ENCODE data around the gene HYAL3.
"Not testable (repeated sequence)": the region's sequence is repeated elsewhere in the genome, so short reads cannot be mapped to it uniquely, and the experiment has no call there.

HYAL3 gene

GRCh38 chr3:50255251-50255615 is 44.0 kb downstream of the HYAL3 start:
- Histone ChIP-seq H3K9ac (ENCODE audit: low read depth, low read length) (no peak overlapping the region), H3K9me3 (ENCODE audit: insufficient read depth, low read depth, low read length) (no peaks in the 10 kb centered on the region), H3K27ac (ENCODE audit: low read length) (no peak overlapping the region), H3K27me3 (ENCODE audit: insufficient read depth, low read length) (no peaks in the 10 kb centered on the region), H3K36me3 (ENCODE audit: insufficient read depth, low read depth, low read length) (peaks cover 57% of the 10 kb centered on the region), H3K4me1 (ENCODE audit: insufficient read depth, low read length) (peaks cover 6% of the 10 kb centered on the region), H3K4me3 (ENCODE audit: low read length) (no peak overlapping the region)

GRCh38 chr3:50254577-50255250 is 44.5 kb downstream of the HYAL3 start:
- Histone ChIP-seq H3K4me1 (ENCODE audit: insufficient read depth, low read length) (peaks cover 6% of the 10 kb centered on the region), H3K27ac (ENCODE audit: low read length) (no peak overlapping the region), H3K9ac (ENCODE audit: low read depth, low read length) (no peak overlapping the region), H3K9me3 (ENCODE audit: insufficient read depth, low read depth, low read length) (no peaks in the 10 kb centered on the region), H3K4me3 (ENCODE audit: low read length) (no peak overlapping the region), H3K36me3 (ENCODE audit: insufficient read depth, low read depth, low read length) (peaks cover 57% of the 10 kb centered on the region), H3K27me3 (ENCODE audit: insufficient read depth, low read length) (no peaks in the 10 kb centered on the region)

GRCh38 chr3:50251220-50251619 is 48.0 kb downstream of the HYAL3 start:
- H3K4me1 ChIP-seq (ENCODE audit: insufficient read depth, low read length) = peaks cover 16% of the 10 kb centered on the region
- H3K4me3 ChIP-seq (ENCODE audit: low read length) = no peak overlapping the region
- no peaks in the 10 kb centered on the region for H3K9me3 ChIP-seq (ENCODE audit: insufficient read depth, low read depth, low read length)
- H3K36me3 ChIP-seq (ENCODE audit: insufficient read depth, low read depth, low read length) = peaks cover 36% of the 10 kb centered on the region
- H3K27ac ChIP-seq (ENCODE audit: low read length) = no peak overlapping the region
- H3K9ac ChIP-seq (ENCODE audit: low read depth, low read length) = no peak overlapping the region
- no peaks in the 10 kb centered on the region for H3K27me3 ChIP-seq (ENCODE audit: insufficient read depth, low read length)

GRCh38 chr3:50250514-50250913 is 48.7 kb downstream of the HYAL3 start:
- Histone ChIP-seq H3K4me1 (ENCODE audit: insufficient read depth, low read length) (peaks cover 20% of the 10 kb centered on the region), H3K27ac (ENCODE audit: low read length) (no peak overlapping the region)

GRCh38 chr3:50249457-50249856 is 49.7 kb downstream of the HYAL3 start:
- no peak overlapping the region for H3K27ac ChIP-seq (ENCODE audit: low read length)
- no peaks in the 10 kb centered on the region for H3K27me3 ChIP-seq (ENCODE audit: insufficient read depth, low read length)
- peaks cover 30% of the 10 kb centered on the region for H3K36me3 ChIP-seq (ENCODE audit: insufficient read depth, low read depth, low read length)
- H3K9me3 ChIP-seq (ENCODE audit: insufficient read depth, low read depth, low read length) = no peaks in the 10 kb centered on the region
- H3K4me1 ChIP-seq (ENCODE audit: insufficient read depth, low read length) = peaks cover 20% of the 10 kb centered on the region
- H3K4me3 ChIP-seq (ENCODE audit: low read length) = no peak overlapping the region
- H3K9ac ChIP-seq (ENCODE audit: low read depth, low read length) = no peak overlapping the region; the same call in 1 of the 2 replicates

More at GRCh38 chr3:50250514-50250913, 48.7 kb downstream of the HYAL3 start:
- H3K27me3 ChIP-seq (ENCODE audit: insufficient read depth, low read length) = no peaks in the 10 kb centered on the region
- H3K9ac ChIP-seq (ENCODE audit: low read depth, low read length) = no peak overlapping the region
- no peaks in the 10 kb centered on the region for H3K9me3 ChIP-seq (ENCODE audit: insufficient read depth, low read depth, low read length)
- peaks cover 33% of the 10 kb centered on the region for H3K36me3 ChIP-seq (ENCODE audit: insufficient read depth, low read depth, low read length)
- H3K4me3 ChIP-seq (ENCODE audit: low read length) = no peak overlapping the region

- Histone ChIP-seq H3K36me3 (ENCODE audit: insufficient read depth, low read depth, low read length) (peaks cover 25% of the 10 kb centered on the region), H3K9ac (ENCODE audit: low read depth, low read length) (peak overlapping the region; percentile 20; the same call in 1 of the 2 replicates), H3K4me1 (ENCODE audit: insufficient read depth, low read length) (peaks cover 19% of the 10 kb centered on the region), H3K27me3 (ENCODE audit: insufficient read depth, low read length) (no peaks in the 10 kb centered on the region), H3K27ac (ENCODE audit: low read length) (no peak overlapping the region), H3K4me3 (ENCODE audit: low read length) (no peak overlapping the region), H3K9me3 (ENCODE audit: insufficient read depth, low read depth, low read length) (no peaks in the 10 kb centered on the region)
These were observed 50.8 kb downstream of the HYAL3 start for GRCh38 chr3:50248387-50248786.

GRCh38 chr3:50246517-50246954 is 52.7 kb downstream of the HYAL3 start:
- no peaks in the 10 kb centered on the region for H3K27me3 ChIP-seq (ENCODE audit: insufficient read depth, low read length)
- peak overlapping the region; percentile 23; the same call in 1 of the 2 replicates for H3K4me3 ChIP-seq (ENCODE audit: low read length)
- H3K9me3 ChIP-seq (ENCODE audit: insufficient read depth, low read depth, low read length) = no peaks in the 10 kb centered on the region
- peak overlapping the region; percentile 78; the same call in 1 of the 2 replicates for H3K9ac ChIP-seq (ENCODE audit: low read depth, low read length)
- peaks cover 10% of the 10 kb centered on the region for H3K36me3 ChIP-seq (ENCODE audit: insufficient read depth, low read depth, low read length)
- H3K4me1 ChIP-seq (ENCODE audit: insufficient read depth, low read length) = peaks cover 36% of the 10 kb centered on the region
- peak overlapping the region; percentile 89 for H3K27ac ChIP-seq (ENCODE audit: low read length)

GRCh38 chr3:50245831-50246516 is 53.2 kb downstream of the HYAL3 start:
- no peaks in the 10 kb centered on the region for H3K27me3 ChIP-seq (ENCODE audit: insufficient read depth, low read length)
- H3K9ac ChIP-seq (ENCODE audit: low read depth, low read length) = peak overlapping the region; percentile 78; the same call in 1 of the 2 replicates
- H3K27ac ChIP-seq (ENCODE audit: low read length) = peak overlapping the region; percentile 89
- peaks cover 10% of the 10 kb centered on the region for H3K36me3 ChIP-seq (ENCODE audit: insufficient read depth, low read depth, low read length)
- peaks cover 40% of the 10 kb centered on the region for H3K4me1 ChIP-seq (ENCODE audit: insufficient read depth, low read length)
- H3K4me3 ChIP-seq (ENCODE audit: low read length) = peak overlapping the region; percentile 45; the same call in 1 of the 2 replicates
- H3K9me3 ChIP-seq (ENCODE audit: insufficient read depth, low read depth, low read length) = no peaks in the 10 kb centered on the region

- H3K4me3 ChIP-seq (ENCODE audit: low read length) = peak overlapping the region; percentile 45; the same call in 1 of the 2 replicates
- no peaks in the 10 kb centered on the region for H3K9me3 ChIP-seq (ENCODE audit: insufficient read depth, low read depth, low read length)
- H3K9ac ChIP-seq (ENCODE audit: low read depth, low read length) = peak overlapping the region; percentile 78; the same call in 1 of the 2 replicates
- peaks cover 11% of the 10 kb centered on the region for H3K36me3 ChIP-seq (ENCODE audit: insufficient read depth, low read depth, low read length)
- H3K27ac ChIP-seq (ENCODE audit: low read length) = peak overlapping the region; percentile 71
- H3K4me1 ChIP-seq (ENCODE audit: insufficient read depth, low read length) = peaks cover 44% of the 10 kb centered on the region
- no peaks in the 10 kb centered on the region for H3K27me3 ChIP-seq (ENCODE audit: insufficient read depth, low read length)
These were observed 53.9 kb downstream of the HYAL3 start for GRCh38 chr3:50245251-50245745.

- not testable (repeated sequence) for H3K27me3 ChIP-seq (ENCODE audit: insufficient read depth, low read length); H3K27ac ChIP-seq (ENCODE audit: low read length); H3K9me3 ChIP-seq (ENCODE audit: insufficient read depth, low read depth, low read length); H3K9ac ChIP-seq (ENCODE audit: low read depth, low read length); H3K4me3 ChIP-seq (ENCODE audit: low read length)
- Histone ChIP-seq H3K4me1 (ENCODE audit: insufficient read depth, low read length) (peaks cover 49% of the 10 kb centered on the region), H3K36me3 (ENCODE audit: insufficient read depth, low read depth, low read length) (peaks cover 16% of the 10 kb centered on the region)
These were observed 54.4 kb downstream of the HYAL3 start for GRCh38 chr3:50244813-50245212.

- H3K9ac ChIP-seq (ENCODE audit: low read depth, low read length) = no peak overlapping the region
- peak overlapping the region; percentile 28 for H3K27ac ChIP-seq (ENCODE audit: low read length)
- no peak overlapping the region for H3K4me3 ChIP-seq (ENCODE audit: low read length)
- peaks cover 60% of the 10 kb centered on the region for H3K4me1 ChIP-seq (ENCODE audit: insufficient read depth, low read length)
- no peaks in the 10 kb centered on the region for H3K27me3 ChIP-seq (ENCODE audit: insufficient read depth, low read length)
- H3K9me3 ChIP-seq (ENCODE audit: insufficient read depth, low read depth, low read length) = no peaks in the 10 kb centered on the region
- H3K36me3 ChIP-seq (ENCODE audit: insufficient read depth, low read depth, low read length) = peaks cover 16% of the 10 kb centered on the region
These were observed 55.7 kb downstream of the HYAL3 start for GRCh38 chr3:50243543-50243895.
